SU-DHL-6 (cell line): ENCODE results near the gene CRIP2.

ENCODE experiments used
- H2AFZ ChIP-seq: fragments of 200-600 bp; sonication (generic); 2 replicates; pipeline ENCODE4 v1.6.1; 2014; ENCODE audit warnings: low read depth, mild to moderate bottlenecking, moderate library complexity, mixed read lengths, antibody characterized with exemption, low read length; ENCODE audit not compliant: severe bottlenecking
- H3F3A ChIP-seq: fragments of 200-600 bp; shearing (Covaris generic); 2 replicates; pipeline ENCODE4 v1.6.0; 2016; ENCODE audit warnings: antibody characterized with exemption, mild to moderate bottlenecking; ENCODE audit not compliant: insufficient read depth
- H3K27ac ChIP-seq: fragments of 200-600 bp; sonication (generic); 2 replicates; pipeline ENCODE4 v1.5.1; 2016; ENCODE audit warnings: low read depth, mild to moderate bottlenecking, low read length, moderate library complexity, mixed read lengths
- H3K27me3 ChIP-seq: fragments of 200-600 bp; sonication (generic), shearing (Covaris generic); 2 replicates; pipeline ENCODE4 v1.6.0; 2014; ENCODE audit warnings: mild to moderate bottlenecking, low read length
- H3K36me3 ChIP-seq: fragments of 200-600 bp; sonication (generic); 2 replicates; pipeline ENCODE4 v1.6.1; 2014; ENCODE audit warnings: mild to moderate bottlenecking, low read length, mixed read lengths
- H3K4me2 ChIP-seq: fragments of 300-600, 200-600 bp; shearing (Covaris generic), sonication (generic); 2 replicates; pipeline ENCODE4 v1.6.0; 2014; ENCODE audit warnings: low read length, low read depth, mild to moderate bottlenecking; ENCODE audit not compliant: poor library complexity, severe bottlenecking
- H3K4me3 ChIP-seq: fragments of 200-600 bp; sonication (generic); 2 replicates; pipeline ENCODE4 v1.5.1; 2014; ENCODE audit warnings: antibody characterized with exemption, low read length, mild to moderate bottlenecking, mixed read lengths; ENCODE audit not compliant: insufficient read depth, poor library complexity, severe bottlenecking
- H3K79me2 ChIP-seq: fragments of 200-600 bp; sonication (generic); 2 replicates; pipeline ENCODE4 v1.6.1; 2014; ENCODE audit warnings: mild to moderate bottlenecking, low read length, moderate library complexity; ENCODE audit not compliant: insufficient read depth
- H3K9ac ChIP-seq: fragments of 200-600 bp; sonication (generic); 2 replicates; pipeline ENCODE4 v1.7.0; 2014; ENCODE audit warnings: mild to moderate bottlenecking, low read length
- H3K9me2 ChIP-seq: fragments of 200-600 bp; sonication (generic); replicated peaks from 2 replicates; pipeline ENCODE4 v1.6.1; 2014; ENCODE audit warnings: low read length; ENCODE audit not compliant: insufficient read depth
- H3K9me3 ChIP-seq: fragments of 200-600 bp; sonication (generic); 2 replicates; pipeline ENCODE4 v1.6.1; 2014; ENCODE audit warnings: low read length, mixed read lengths; ENCODE audit not compliant: insufficient read depth
- H4K20me1 ChIP-seq: fragments of 200-600 bp; sonication (generic); 2 replicates; pipeline ENCODE4 v1.6.1; 2014; ENCODE audit warnings: low read depth, mild to moderate bottlenecking, antibody characterized with exemption, low read length, moderate library complexity, mixed read lengths
- CTCF ChIP-seq: fragments of 200-600 bp; sonication (generic); IDR thresholded peaks from one replicate; pipeline ENCODE4 v1.5.1; 2017; ENCODE audit warnings: antibody characterized with exemption, mild to moderate bottlenecking, low read length, moderate library complexity; ENCODE audit not compliant: insufficient read depth, poor library complexity, severe bottlenecking
- EZH2phosphoT487 ChIP-seq: fragments of 200-600 bp; sonication (generic), shearing (Covaris generic); conservative IDR thresholded peaks from 2 replicates; pipeline ENCODE4 v1.6.1; 2018; ENCODE audit warnings: mild to moderate bottlenecking, antibody characterized with exemption, low read length, moderate library complexity, mixed read lengths

Gene CRIP2

GRCh38 chr14:105498430-105499255 is 24.0 kb downstream of the CRIP2 start:
- Histone ChIP-seq H3K4me3 (no peak overlapping the region), H3K9me3 (no peaks in the 10 kb centered on the region), H3K27me3 (no peaks in the 10 kb centered on the region), H3F3A (no peaks in the 10 kb centered on the region), H3K27ac (no peak overlapping the region), H3K9ac (no peak overlapping the region), H3K79me2 (no peaks in the 10 kb centered on the region), H3K36me3 (no peaks in the 10 kb centered on the region), H3K4me2 (no peak overlapping the region), H2AFZ (no peak overlapping the region), H3K9me2 (no peaks in the 10 kb centered on the region), H4K20me1 (no peaks in the 10 kb centered on the region)
- no peak for TF ChIP-seq CTCF
- TF ChIP-seq EZH2phosphoT487: no peak

- no peaks in the 10 kb centered on the region for H4K20me1 ChIP-seq
- no peaks in the 10 kb centered on the region for H3K9me3 ChIP-seq
- no peaks in the 10 kb centered on the region for H3K36me3 ChIP-seq
- no peaks in the 10 kb centered on the region for H3K27me3 ChIP-seq
- no peaks in the 10 kb centered on the region for H3K79me2 ChIP-seq
- H3K9me2 ChIP-seq: no peaks in the 10 kb centered on the region
- H2AFZ ChIP-seq: no peak overlapping the region
- TF ChIP-seq EZH2phosphoT487 (no peak), CTCF (no peak)
- H3K9ac ChIP-seq: no peak overlapping the region
- H3K4me3 ChIP-seq: no peak overlapping the region
- no peaks in the 10 kb centered on the region for H3F3A ChIP-seq
- H3K27ac ChIP-seq: no peak overlapping the region
- H3K4me2 ChIP-seq: no peak overlapping the region
Observed at GRCh38 chr14:105499256-105500035, 24.8 kb downstream of the CRIP2 start.

GRCh38 chr14:105500036-105500725 is 25.6 kb downstream of the CRIP2 start:
- Histone ChIP-seq H3K36me3 (no peaks in the 10 kb centered on the region), H3K79me2 (no peaks in the 10 kb centered on the region), H3K9me3 (no peaks in the 10 kb centered on the region), H3K4me2 (no peak overlapping the region), H4K20me1 (no peaks in the 10 kb centered on the region), H3F3A (no peaks in the 10 kb centered on the region), H3K27ac (no peak overlapping the region), H3K4me3 (no peak overlapping the region), H3K9ac (no peak overlapping the region), H3K9me2 (no peaks in the 10 kb centered on the region), H3K27me3 (no peaks in the 10 kb centered on the region), H2AFZ (no peak overlapping the region)
- TF ChIP-seq EZH2phosphoT487 (no peak), CTCF (no peak)
